ENCODE results near the gene CCDC102B.

CCDC102B gene

DNA sequence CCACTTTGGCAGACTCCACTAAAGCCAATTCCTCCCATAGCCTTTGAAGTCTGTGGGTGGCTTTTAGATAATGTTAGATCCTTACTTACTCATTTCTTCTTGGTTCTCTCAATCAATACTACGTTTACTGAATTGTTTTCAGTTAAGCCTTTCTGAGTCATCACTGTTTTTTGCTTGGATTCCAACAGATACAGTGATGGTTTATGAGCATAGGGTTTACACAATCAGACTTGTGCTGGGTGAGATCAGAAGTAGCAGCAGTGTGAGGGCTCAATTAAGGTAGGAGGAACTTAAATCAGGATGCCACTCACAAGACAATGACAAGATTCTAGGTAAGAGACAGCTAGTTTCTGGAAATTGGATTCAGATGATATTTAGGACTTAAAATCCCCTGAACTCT is 305.1 kb downstream of the CCDC102B start:
- DNase-seq, result no peak
